DND-41 (cell line): ENCODE data around the gene HHEX.

Experiments
- EZH2 ChIP-seq: IDR thresholded peaks from 3 replicates; pipeline ENCODE4 v1.6.1; 2012; ENCODE audit warnings: borderline replicate concordance, low read depth, mild to moderate bottlenecking, moderate library complexity, low read length, inconsistent platforms; ENCODE audit not compliant: severe bottlenecking
- TF ChIP-seq, protein P1 (sequence below): IDR thresholded peaks from 2 replicates; pipeline ENCODE4 v1.5.1; 2012; ENCODE audit warnings: borderline replicate concordance, low read length, moderate library complexity, mild to moderate bottlenecking; ENCODE audit not compliant: poor library complexity, severe bottlenecking; ENCODE audit errors: extremely low read depth

DNA sequence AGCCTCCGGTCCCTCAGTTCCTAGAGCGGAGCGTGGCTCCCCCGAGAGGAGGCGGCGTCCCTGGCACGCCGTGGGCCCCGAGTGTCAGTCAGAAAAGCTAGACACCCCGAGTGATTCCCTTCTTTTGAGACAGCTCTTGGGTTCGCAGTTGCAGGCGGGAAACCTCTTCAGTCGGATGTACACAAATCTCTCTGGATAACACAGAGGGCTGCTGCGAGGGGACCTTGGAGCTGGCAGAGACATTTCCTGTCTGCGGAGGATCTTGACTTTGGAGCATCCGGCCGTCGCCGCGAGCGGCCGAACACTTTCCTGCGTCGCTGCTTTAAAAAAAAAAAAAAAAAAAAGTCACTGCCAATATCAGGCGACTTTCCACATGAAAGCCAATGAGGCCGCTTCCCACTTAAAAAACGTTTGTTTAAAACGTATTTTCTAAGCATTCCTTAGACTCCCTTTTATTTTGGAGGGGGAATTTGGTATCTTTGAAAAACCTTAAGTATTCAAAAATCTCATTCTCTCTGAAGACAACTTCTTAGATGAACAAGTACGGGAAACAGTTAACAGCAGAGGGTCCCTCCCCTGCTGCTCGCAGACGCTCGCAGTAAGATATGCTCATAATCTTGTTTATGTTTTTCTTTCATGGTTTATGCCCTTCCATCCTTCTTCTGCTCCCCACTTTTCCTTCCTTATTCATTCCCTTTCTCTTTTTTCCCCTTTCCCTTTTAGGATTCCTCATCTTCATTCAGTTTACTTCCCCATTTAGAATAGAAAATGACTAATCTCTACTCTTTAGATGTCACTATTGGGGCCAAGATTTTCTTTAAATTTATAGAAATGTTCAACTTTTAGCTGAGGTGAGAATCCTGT lies 10.0 kb downstream of the HHEX start:
- TF ChIP-seq, protein P1, sequence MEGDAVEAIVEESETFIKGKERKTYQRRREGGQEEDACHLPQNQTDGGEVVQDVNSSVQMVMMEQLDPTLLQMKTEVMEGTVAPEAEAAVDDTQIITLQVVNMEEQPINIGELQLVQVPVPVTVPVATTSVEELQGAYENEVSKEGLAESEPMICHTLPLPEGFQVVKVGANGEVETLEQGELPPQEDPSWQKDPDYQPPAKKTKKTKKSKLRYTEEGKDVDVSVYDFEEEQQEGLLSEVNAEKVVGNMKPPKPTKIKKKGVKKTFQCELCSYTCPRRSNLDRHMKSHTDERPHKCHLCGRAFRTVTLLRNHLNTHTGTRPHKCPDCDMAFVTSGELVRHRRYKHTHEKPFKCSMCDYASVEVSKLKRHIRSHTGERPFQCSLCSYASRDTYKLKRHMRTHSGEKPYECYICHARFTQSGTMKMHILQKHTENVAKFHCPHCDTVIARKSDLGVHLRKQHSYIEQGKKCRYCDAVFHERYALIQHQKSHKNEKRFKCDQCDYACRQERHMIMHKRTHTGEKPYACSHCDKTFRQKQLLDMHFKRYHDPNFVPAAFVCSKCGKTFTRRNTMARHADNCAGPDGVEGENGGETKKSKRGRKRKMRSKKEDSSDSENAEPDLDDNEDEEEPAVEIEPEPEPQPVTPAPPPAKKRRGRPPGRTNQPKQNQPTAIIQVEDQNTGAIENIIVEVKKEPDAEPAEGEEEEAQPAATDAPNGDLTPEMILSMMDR: peak; percentile 21
- TF ChIP-seq EZH2: no peak
